ENCODE data around the gene DHH. TPM values are rescaled to one million over a fixed set of nuclear protein-coding genes. Genes with fewer than 3 reads are reported as not detected.
A peak's percentile ranks its signal among the peaks of the same experiment; 100 is the strongest.

Gene DHH
- total and polyA plus RNA-seq, 10 of the 15 experiments (the other 5 are each of a cell fraction or from before 2014, with no cell fraction given): 0.01 TPM; not detected in 9

DNA sequence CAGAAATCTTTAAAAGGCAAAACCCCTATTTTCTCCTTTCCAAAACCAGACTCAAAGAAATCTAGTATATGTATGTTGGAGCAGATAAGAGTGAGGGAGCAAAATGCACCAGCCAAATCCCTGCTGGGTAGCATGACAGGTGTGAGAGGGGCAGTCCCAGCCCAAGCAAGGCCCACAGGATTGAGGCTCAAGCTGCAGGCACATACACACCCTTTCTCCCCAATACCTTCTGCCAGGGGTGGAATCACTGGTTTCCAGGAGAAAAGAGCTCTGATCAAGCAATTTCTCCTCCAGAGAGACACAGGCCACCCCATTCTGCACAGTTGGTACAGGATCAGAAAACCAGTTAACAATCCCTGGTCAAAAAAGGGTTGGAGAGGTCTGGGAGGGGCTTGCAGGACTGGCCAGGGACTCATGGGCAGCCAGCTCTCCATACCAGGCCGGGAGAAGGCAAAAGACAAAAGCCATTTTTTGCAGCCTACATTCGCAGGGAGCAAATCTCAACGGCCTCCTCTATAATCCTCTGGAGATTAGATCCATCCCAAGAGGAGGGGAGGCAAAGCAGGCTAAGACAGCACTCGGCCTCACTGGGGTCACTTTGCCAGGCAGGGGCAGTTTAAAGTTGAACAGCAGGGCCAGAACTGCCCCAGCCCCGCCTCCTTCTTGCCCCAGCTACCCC lies 36.1 kb downstream of the DHH start:
- DNase-seq (ENCODE audit: low read depth, low spot score): no peak
- TF ChIP-seq ZNF24 (IDR thresholded peaks at IDR 0.05): no peak
- no peak for TF ChIP-seq POLR2AphosphoS5 (IDR thresholded peaks at IDR 0.05; ENCODE audit: low read length)
- TF ChIP-seq TBL1XR1 (IDR thresholded peaks at IDR 0.05; ENCODE audit: low read depth, low read length): no peak
- no peak for TF ChIP-seq BCL11A (IDR thresholded peaks at IDR 0.05; ENCODE audit: low read depth, low read length)
- TF ChIP-seq, protein P1, sequence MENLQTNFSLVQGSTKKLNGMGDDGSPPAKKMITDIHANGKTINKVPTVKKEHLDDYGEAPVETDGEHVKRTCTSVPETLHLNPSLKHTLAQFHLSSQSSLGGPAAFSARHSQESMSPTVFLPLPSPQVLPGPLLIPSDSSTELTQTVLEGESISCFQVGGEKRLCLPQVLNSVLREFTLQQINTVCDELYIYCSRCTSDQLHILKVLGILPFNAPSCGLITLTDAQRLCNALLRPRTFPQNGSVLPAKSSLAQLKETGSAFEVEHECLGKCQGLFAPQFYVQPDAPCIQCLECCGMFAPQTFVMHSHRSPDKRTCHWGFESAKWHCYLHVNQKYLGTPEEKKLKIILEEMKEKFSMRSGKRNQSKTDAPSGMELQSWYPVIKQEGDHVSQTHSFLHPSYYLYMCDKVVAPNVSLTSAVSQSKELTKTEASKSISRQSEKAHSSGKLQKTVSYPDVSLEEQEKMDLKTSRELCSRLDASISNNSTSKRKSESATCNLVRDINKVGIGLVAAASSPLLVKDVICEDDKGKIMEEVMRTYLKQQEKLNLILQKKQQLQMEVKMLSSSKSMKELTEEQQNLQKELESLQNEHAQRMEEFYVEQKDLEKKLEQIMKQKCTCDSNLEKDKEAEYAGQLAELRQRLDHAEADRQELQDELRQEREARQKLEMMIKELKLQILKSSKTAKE (IDR thresholded peaks at IDR 0.05; ENCODE audit: low read depth, poor library complexity, severe bottlenecking): no peak
- TF ChIP-seq SMARCA5 (IDR thresholded peaks at IDR 0.05): no peak
- TF ChIP-seq BRCA1 (IDR thresholded peaks at IDR 0.05; ENCODE audit: low read depth, low read length): no peak
- TF ChIP-seq IKZF1 (conservative IDR thresholded peaks at IDR 0.05): no peak
- TF ChIP-seq ZZZ3 (IDR thresholded peaks at IDR 0.05; ENCODE audit: control insufficient read depth, insufficient read length, low read depth): no peak
- TF ChIP-seq, protein P2, sequence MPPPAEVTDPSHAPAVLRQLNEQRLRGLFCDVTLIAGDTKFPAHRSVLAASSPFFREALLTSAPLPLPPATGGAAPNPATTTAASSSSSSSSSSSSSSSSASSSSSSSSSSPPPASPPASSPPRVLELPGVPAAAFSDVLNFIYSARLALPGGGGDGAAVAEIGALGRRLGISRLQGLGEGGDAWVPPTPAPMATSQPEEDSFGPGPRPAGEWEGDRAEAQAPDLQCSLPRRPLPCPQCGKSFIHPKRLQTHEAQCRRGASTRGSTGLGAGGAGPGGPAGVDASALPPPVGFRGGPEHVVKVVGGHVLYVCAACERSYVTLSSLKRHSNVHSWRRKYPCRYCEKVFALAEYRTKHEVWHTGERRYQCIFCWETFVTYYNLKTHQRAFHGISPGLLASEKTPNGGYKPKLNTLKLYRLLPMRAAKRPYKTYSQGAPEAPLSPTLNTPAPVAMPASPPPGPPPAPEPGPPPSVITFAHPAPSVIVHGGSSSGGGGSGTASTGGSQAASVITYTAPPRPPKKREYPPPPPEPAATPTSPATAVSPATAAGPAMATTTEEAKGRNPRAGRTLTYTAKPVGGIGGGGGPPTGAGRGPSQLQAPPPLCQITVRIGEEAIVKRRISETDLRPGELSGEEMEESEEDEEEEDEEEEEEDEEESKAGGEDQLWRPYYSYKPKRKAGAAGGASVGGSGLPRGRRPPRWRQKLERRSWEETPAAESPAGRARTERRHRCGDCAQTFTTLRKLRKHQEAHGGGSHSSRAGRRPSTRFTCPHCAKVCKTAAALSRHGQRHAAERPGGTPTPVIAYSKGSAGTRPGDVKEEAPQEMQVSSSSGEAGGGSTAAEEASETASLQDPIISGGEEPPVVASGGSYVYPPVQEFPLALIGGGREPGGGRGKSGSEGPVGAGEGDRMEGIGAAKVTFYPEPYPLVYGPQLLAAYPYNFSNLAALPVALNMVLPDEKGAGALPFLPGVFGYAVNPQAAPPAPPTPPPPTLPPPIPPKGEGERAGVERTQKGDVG (CRISPR knock-in tag; IDR thresholded peaks at IDR 0.05): no peak
- no peak for TF ChIP-seq HCFC1 (IDR thresholded peaks at IDR 0.05; ENCODE audit: low read length)
- no peak for TF ChIP-seq RUNX3 (IDR thresholded peaks at IDR 0.05; ENCODE audit: low read length)
- TF ChIP-seq CREM (IDR thresholded peaks at IDR 0.05; ENCODE audit: low read depth): no peak
- TF ChIP-seq RCOR1 (conservative IDR thresholded peaks at IDR 0.05; ENCODE audit: low read depth, low read length): no peak
- no peak for TF ChIP-seq DPF2 (IDR thresholded peaks at IDR 0.05)
- TF ChIP-seq, protein P3, sequence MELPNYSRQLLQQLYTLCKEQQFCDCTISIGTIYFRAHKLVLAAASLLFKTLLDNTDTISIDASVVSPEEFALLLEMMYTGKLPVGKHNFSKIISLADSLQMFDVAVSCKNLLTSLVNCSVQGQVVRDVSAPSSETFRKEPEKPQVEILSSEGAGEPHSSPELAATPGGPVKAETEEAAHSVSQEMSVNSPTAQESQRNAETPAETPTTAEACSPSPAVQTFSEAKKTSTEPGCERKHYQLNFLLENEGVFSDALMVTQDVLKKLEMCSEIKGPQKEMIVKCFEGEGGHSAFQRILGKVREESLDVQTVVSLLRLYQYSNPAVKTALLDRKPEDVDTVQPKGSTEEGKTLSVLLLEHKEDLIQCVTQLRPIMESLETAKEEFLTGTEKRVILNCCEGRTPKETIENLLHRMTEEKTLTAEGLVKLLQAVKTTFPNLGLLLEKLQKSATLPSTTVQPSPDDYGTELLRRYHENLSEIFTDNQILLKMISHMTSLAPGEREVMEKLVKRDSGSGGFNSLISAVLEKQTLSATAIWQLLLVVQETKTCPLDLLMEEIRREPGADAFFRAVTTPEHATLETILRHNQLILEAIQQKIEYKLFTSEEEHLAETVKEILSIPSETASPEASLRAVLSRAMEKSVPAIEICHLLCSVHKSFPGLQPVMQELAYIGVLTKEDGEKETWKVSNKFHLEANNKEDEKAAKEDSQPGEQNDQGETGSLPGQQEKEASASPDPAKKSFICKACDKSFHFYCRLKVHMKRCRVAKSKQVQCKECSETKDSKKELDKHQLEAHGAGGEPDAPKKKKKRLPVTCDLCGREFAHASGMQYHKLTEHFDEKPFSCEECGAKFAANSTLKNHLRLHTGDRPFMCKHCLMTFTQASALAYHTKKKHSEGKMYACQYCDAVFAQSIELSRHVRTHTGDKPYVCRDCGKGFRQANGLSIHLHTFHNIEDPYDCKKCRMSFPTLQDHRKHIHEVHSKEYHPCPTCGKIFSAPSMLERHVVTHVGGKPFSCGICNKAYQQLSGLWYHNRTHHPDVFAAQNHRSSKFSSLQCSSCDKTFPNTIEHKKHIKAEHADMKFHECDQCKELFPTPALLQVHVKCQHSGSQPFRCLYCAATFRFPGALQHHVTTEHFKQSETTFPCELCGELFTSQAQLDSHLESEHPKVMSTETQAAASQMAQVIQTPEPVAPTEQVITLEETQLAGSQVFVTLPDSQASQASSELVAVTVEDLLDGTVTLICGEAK (IDR thresholded peaks at IDR 0.05; ENCODE audit: borderline replicate concordance): no peak

More for the DNA sequence above, 36.1 kb downstream of the DHH start:
- POLR2A ChIA-PET: interaction anchor here (0.8 to 5.4 kb wide), 7 partner anchors 8 to 73 kb away, joined by 3 to 32 read pairs (median 5); partner anchors contain the start of genes RHEBL1 and TUBA1B
- BruUV-seq (replicated peaks): no TSS peak
- H3K9me3 ChIP-seq (replicated peaks; ENCODE audit: control insufficient read depth, insufficient read depth, low read length): no peaks in the 10 kb centered on the region
- peaks cover 10 to 14% of the 10 kb centered on the region in 2 experiments for H3K36me3 ChIP-seq (ENCODE audit: control insufficient read depth in 2 of 2, insufficient read depth in 2 of 2, low read length in 1 of 2)
- CTCF ChIA-PET: interaction anchor here (0.6 to 5.0 kb wide), 13 partner anchors 12 to 207 kb away, joined by 3 to 26 read pairs (median 3); partner anchors contain the start of gene LMBR1L
- no peaks in the 10 kb centered on the region for H3K27me3 ChIP-seq (replicated peaks in 1 of 2; ENCODE audit: control insufficient read depth in 2 of 2, insufficient read depth in 2 of 2, low read length in 1 of 2)
- H3K9ac ChIP-seq (ENCODE audit: control insufficient read depth, insufficient read depth, low read length): peak overlapping the region; percentile 98
- intact Hi-C loops (cut with micrococcal nuclease; ENCODE audit: unreplicated experiment) (loop anchor here (1.0 kb wide), 1 partner anchor 72 kb away; no protein-coding TSS in a partner anchor), in situ Hi-C loops (cut with MboI) (no loop called here)
- RAD21 ChIA-PET (ENCODE audit: unreplicated experiment): interaction anchor here (0.7 to 1.5 kb wide), 7 partner anchors 9 to 614 kb away, joined by 3 to 5 read pairs (median 3); partner anchors contain the start of gene RHEBL1
- SMC1A ChIA-PET (ENCODE audit: uncharacterized antibody, unreplicated experiment): interaction anchor here (0.6 to 1.5 kb wide), 9 partner anchors 9 to 954 kb away, joined by 3 to 7 read pairs (median 3); partner anchors contain the start of genes DDX23, DHH and RHEBL1
- H3K4me3 ChIP-seq: peak overlapping the region; percentile 99
- ATAC-seq: no peak
- H3K4me1 ChIP-seq (ENCODE audit: control insufficient read depth, insufficient read depth, low read length): peaks cover 6% of the 10 kb centered on the region
- WGBS (ENCODE audit: insufficient coverage, insufficient replicate concordance, low lambda C conversion rate, missing lambda C conversion rate): 2% methylated on average over 5 of the region's 5 CpGs
- peaks cover 21% of the 10 kb centered on the region for H4K20me1 ChIP-seq (ENCODE audit: control insufficient read depth, insufficient read depth)
- peaks cover 73% of the 10 kb centered on the region for H3K79me2 ChIP-seq (ENCODE audit: control insufficient read depth, insufficient read depth, low read length)
- H3K4me2 ChIP-seq (ENCODE audit: control insufficient read depth, insufficient read depth): peak overlapping the region; percentile 88
- peak overlapping the region; percentile 32 for H3K27ac ChIP-seq (ENCODE audit: control insufficient read depth, insufficient read depth)
- no peak overlapping the region for H2AFZ ChIP-seq (ENCODE audit: control insufficient read depth, low read depth, low read length)
- no peak for FAIRE-seq
